OCI-LY1 (cell line): ENCODE results near the gene CLK2.
"Not testable (repeated sequence)": the region's sequence is repeated elsewhere in the genome, so short reads cannot be mapped to it uniquely, and the experiment has no call there.

Experiments
- H2AFZ ChIP-seq: fragments of 200-600 bp; sonication (generic), shearing (Covaris generic); 2 replicates; pipeline ENCODE4 v1.6.0; 2014; ENCODE audit warnings: antibody characterized with exemption, mild to moderate bottlenecking, low read length
- H3F3A ChIP-seq: fragments of 200-600 bp; sonication (generic), shearing (Covaris generic); 2 replicates; pipeline ENCODE4 v1.6.0; 2014; ENCODE audit warnings: mild to moderate bottlenecking, antibody characterized with exemption, low read length, moderate library complexity; ENCODE audit not compliant: insufficient read depth
- H3K27ac ChIP-seq: fragments of 200-600 bp; sonication (generic); 2 replicates; pipeline ENCODE4 v1.5.1; 2014; ENCODE audit warnings: low read length, mixed run types, mild to moderate bottlenecking, low read depth; ENCODE audit not compliant: poor library complexity, severe bottlenecking
- H3K27me3 ChIP-seq: fragments of 200-600 bp; sonication (generic); 2 replicates; pipeline ENCODE4 v1.6.0; 2014; ENCODE audit warnings: antibody characterized with exemption, mild to moderate bottlenecking, low read length, moderate library complexity; ENCODE audit not compliant: insufficient read depth
- H3K36me3 ChIP-seq: fragments of 200-600 bp; sonication (generic); 2 replicates; pipeline ENCODE4 v1.6.1; 2014; ENCODE audit warnings: mild to moderate bottlenecking, antibody characterized with exemption, low read length, moderate library complexity, mixed read lengths; ENCODE audit not compliant: insufficient read depth
- H3K4me1 ChIP-seq: fragments of 200-600 bp; sonication (generic); 2 replicates; pipeline ENCODE4 v1.5.1; 2014; ENCODE audit warnings: mild to moderate bottlenecking, low read length, moderate library complexity; ENCODE audit not compliant: insufficient read depth, severe bottlenecking
- H3K4me2 ChIP-seq: fragments of 200-600 bp; sonication (generic), shearing (Covaris generic); 2 replicates; pipeline ENCODE4 v1.6.1; 2014; ENCODE audit warnings: low read length
- H3K4me3 ChIP-seq: fragments of 200-600 bp; sonication (generic); 2 replicates; pipeline ENCODE4 v1.5.1; 2014; ENCODE audit warnings: low read length, low read depth, mild to moderate bottlenecking, mixed read lengths; ENCODE audit not compliant: poor library complexity, severe bottlenecking
- H3K79me2 ChIP-seq: fragments of 200-600 bp; shearing (Covaris generic); 2 replicates; pipeline ENCODE4 v1.6.1; 2016; ENCODE audit warnings: mixed run types, low read length, mixed read lengths; ENCODE audit not compliant: insufficient read depth
- H3K9ac ChIP-seq: fragments of 200-600 bp; sonication (generic), shearing (Covaris generic); 2 replicates; pipeline ENCODE4 v1.6.1; 2014; ENCODE audit warnings: mild to moderate bottlenecking, low read length, mixed read lengths
- H3K9me2 ChIP-seq: fragments of 200-600 bp; sonication (generic), shearing (Covaris generic); 2 replicates; pipeline ENCODE4 v1.6.1; 2014; ENCODE audit warnings: low read depth, mild to moderate bottlenecking, low read length, mixed read lengths
- H3K9me3 ChIP-seq: fragments of 200-600 bp; shearing (Covaris generic); 2 replicates; pipeline ENCODE4 v1.6.1; 2014; ENCODE audit warnings: low read length, mixed read lengths
- H4K20me1 ChIP-seq: fragments of 200-600 bp; sonication (generic), shearing (Covaris generic); 2 replicates; pipeline ENCODE4 v1.6.0; 2016; ENCODE audit warnings: mild to moderate bottlenecking, low read length; ENCODE audit not compliant: insufficient read depth
- EZH2 ChIP-seq: fragments of 200-600 bp; sonication (generic), shearing (Covaris generic); IDR thresholded peaks from 2 replicates; pipeline ENCODE4 v1.8.0; 2017; ENCODE audit warnings: borderline replicate concordance, mixed run types, mild to moderate bottlenecking, antibody characterized with exemption, low read length, moderate library complexity, mixed read lengths
- TF ChIP-seq, protein P1 (sequence below): fragments of 200-600 bp; sonication (generic), shearing (Covaris generic); IDR thresholded peaks from 2 replicates; pipeline ENCODE4 v1.5.1; 2017; ENCODE audit warnings: mild to moderate bottlenecking, antibody characterized with exemption, low read length, moderate library complexity, mixed read lengths

The CLK2 gene

DNA sequence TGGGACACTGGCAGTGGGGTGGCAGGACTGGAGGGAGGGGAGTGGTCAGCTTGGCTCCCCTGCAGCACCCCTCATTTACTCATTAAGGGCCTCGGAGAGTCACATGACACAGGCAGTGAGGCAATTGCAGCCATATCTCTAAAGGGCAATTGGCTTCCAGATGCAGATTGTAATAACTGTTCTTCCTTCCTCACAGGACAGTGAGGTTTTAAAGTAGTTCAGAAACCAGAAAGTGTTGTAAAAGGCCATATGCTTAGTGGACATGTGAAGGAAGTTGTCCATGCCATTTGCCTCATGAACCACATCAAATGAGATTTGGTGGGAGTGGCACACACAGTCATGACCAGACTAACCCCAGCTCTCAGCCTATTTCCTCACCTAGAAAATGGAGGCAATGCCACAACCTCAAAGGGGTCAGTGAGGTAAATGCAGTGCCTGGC lies 53.7 kb downstream of the CLK2 start:
- no peaks in the 10 kb centered on the region for H3K36me3 ChIP-seq
- peak overlapping the region; percentile 4; the same call in 1 of the 2 replicates for H3K4me2 ChIP-seq
- no peaks in the 10 kb centered on the region for H3K9me3 ChIP-seq
- H3K79me2 ChIP-seq = no peaks in the 10 kb centered on the region
- H2AFZ ChIP-seq = 0 out of 2 replicates have a peak overlapping the region, but pooled peaks have one; percentile 37
- no peaks in the 10 kb centered on the region for H3K9me2 ChIP-seq
- no peaks in the 10 kb centered on the region for H3K27me3 ChIP-seq
- H3K4me3 ChIP-seq = no peak overlapping the region
- no peak overlapping the region for H3K27ac ChIP-seq
- TF ChIP-seq, protein P1, sequence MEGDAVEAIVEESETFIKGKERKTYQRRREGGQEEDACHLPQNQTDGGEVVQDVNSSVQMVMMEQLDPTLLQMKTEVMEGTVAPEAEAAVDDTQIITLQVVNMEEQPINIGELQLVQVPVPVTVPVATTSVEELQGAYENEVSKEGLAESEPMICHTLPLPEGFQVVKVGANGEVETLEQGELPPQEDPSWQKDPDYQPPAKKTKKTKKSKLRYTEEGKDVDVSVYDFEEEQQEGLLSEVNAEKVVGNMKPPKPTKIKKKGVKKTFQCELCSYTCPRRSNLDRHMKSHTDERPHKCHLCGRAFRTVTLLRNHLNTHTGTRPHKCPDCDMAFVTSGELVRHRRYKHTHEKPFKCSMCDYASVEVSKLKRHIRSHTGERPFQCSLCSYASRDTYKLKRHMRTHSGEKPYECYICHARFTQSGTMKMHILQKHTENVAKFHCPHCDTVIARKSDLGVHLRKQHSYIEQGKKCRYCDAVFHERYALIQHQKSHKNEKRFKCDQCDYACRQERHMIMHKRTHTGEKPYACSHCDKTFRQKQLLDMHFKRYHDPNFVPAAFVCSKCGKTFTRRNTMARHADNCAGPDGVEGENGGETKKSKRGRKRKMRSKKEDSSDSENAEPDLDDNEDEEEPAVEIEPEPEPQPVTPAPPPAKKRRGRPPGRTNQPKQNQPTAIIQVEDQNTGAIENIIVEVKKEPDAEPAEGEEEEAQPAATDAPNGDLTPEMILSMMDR = no peak
- TF ChIP-seq EZH2 = no peak
- H3K9ac ChIP-seq = no peak overlapping the region
- no peaks in the 10 kb centered on the region for H4K20me1 ChIP-seq
- peaks cover 35% of the 10 kb centered on the region for H3K4me1 ChIP-seq
- H3F3A ChIP-seq = 0 out of 2 replicates have a peak, but pooled peaks cover 4% of the 10 kb centered on the region

DNA sequence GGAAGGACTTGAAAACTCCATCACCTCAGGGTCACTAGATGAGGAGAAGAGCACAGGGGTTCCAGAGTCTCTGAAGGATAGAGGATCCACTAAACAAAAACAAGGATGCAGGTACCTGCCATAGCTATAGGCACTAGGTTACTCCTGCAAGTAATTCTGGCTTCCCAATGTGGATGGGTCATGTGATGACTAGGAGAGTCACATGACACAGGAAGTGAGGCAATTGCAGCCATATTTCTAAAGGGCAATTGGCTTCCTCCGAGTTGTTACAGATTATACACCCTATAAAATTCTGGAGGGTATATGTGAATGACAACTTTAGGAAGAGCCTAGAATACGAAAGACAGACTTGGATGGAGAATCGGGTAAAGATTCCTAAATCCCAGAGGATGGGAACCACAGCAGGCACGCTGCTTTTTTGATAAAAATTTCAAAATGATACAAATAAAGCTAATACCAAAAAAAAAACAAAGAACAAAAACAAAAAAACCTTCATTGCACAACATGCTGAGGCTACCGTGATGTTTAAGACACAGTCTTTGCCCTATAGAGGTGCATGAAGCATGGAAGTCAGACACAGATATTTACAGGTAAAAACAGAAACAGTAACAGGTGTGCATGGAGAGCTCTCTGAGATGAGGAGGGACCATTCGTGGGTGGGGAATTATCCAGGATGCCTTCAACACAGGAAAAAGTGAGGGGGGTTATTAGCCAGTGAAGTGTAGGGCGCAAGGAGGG lies 54.3 kb downstream of the CLK2 start:
- no peaks in the 10 kb centered on the region for H3K27me3 ChIP-seq
- peak overlapping the region; percentile 4; the same call in 1 of the 2 replicates for H3K4me2 ChIP-seq
- no peaks in the 10 kb centered on the region for H4K20me1 ChIP-seq
- no peak overlapping the region for H3K9ac ChIP-seq
- H3K36me3 ChIP-seq = no peaks in the 10 kb centered on the region
- H3K4me3 ChIP-seq = no peak overlapping the region
- H3K27ac ChIP-seq = no peak overlapping the region
- no peaks in the 10 kb centered on the region for H3K79me2 ChIP-seq
- peaks cover 29% of the 10 kb centered on the region for H3K4me1 ChIP-seq
- H3F3A ChIP-seq = 0 out of 2 replicates have a peak, but pooled peaks cover 3% of the 10 kb centered on the region
- H2AFZ ChIP-seq = 0 out of 2 replicates have a peak overlapping the region, but pooled peaks have one; percentile 37
- TF ChIP-seq EZH2 = no peak
- TF ChIP-seq, protein P1 = no peak
- H3K9me2 ChIP-seq = no peaks in the 10 kb centered on the region
- H3K9me3 ChIP-seq = no peaks in the 10 kb centered on the region

DNA sequence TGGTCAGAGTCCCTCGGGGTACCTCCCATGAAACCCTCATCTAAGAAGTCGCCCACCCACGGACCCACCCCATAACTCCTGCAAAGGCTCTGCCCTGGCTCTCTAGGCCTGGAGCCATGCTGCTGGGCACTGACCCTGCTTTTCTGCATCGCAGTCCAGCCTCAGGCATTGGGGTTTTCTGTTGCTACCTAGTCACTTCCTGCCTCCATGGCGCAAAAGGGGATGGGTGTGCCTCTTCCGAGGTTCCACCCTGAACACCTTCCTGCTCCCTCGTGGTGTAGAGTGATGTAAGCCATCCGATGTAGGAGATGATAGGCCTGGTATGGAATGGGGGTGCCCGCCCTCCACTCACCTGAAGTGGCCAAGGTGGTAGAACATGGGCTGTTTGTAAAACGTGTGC lies 58.6 kb downstream of the CLK2 start:
- not testable (repeated sequence) for H3K9ac ChIP-seq, H3K4me2 ChIP-seq, H3K4me3 ChIP-seq, H3K27me3 ChIP-seq, H3K9me2 ChIP-seq, H4K20me1 ChIP-seq, H3K9me3 ChIP-seq, H2AFZ ChIP-seq, H3F3A ChIP-seq, H3K27ac ChIP-seq, H3K79me2 ChIP-seq, H3K36me3 ChIP-seq
- peaks cover 18% of the 10 kb centered on the region for H3K4me1 ChIP-seq
